HepG2 (cell line): ENCODE results near the gene TMEM214. TPM values are rescaled to one million over a fixed set of nuclear protein-coding genes. Genes with fewer than 3 reads are reported as not detected.

Experiments used
- ATAC-seq: fragments of 200-7000 bp; cut with Tn5 transposase; 3 replicates; pipeline ENCODE4 v1.9.1; 2020; ENCODE audit warnings: mild to moderate bottlenecking, moderate library complexity
- BruUV-seq: library from RNA; stranded (reverse); fragments of 400-500 nt; replicated peaks from 2 replicates; lab custom pipeline; 2021; lab: Mats Ljungman, UMichigan
- CTCF ChIA-PET: fragments of 300-600 bp; formaldehyde crosslinking; extraction: SDS; loops from one replicate; lab custom pipeline; 2021; ENCODE audit warnings: low total read pairs, inconsistent platforms, low intra/inter-chr PET ratio; lab: Yijun Ruan, JAX
- POLR2A ChIA-PET: fragments of 350-600 bp; sonication (Branson Sonifier 250); formaldehyde crosslinking; loops from one replicate; lab custom pipeline; 2020; ENCODE audit warnings: antibody characterized with exemption, inconsistent platforms; lab: Yijun Ruan, JAX
- DNase-seq: peaks from one replicate; pipeline ENCODE4 v3.0.0-alpha.2; 2015; ENCODE audit warnings: low spot score
- FAIRE-seq: peaks from 3 replicates; lab custom pipeline; 2011; peaks lifted over from hg19 to GRCh38; lab: Jason Lieb, UNC
- H2AFZ ChIP-seq: one replicate; pipeline ENCODE4 v1.6.1; 2011; ENCODE audit warnings: low read length, inconsistent platforms
- H3K27ac ChIP-seq: fragments of 300-600 bp; 3 replicates; pipeline ENCODE4 v1.8.0; 2011; ENCODE audit warnings: mixed run types, mild to moderate bottlenecking, mixed read lengths, low read length, inconsistent platforms; ENCODE audit not compliant: insufficient read depth; ENCODE audit errors: extremely low read length
- H3K27me3 ChIP-seq, 2 experiments: fragments of 200-600 bp in 1 of 2; 2 replicates in 1 of 2; 3 replicates in 1 of 2; pipeline versions ENCODE4 v1.6.0 to v1.8.0; 2011; ENCODE audit warnings: low read length in 2 of 2, mild to moderate bottlenecking in 2 of 2, moderate library complexity in 2 of 2, inconsistent platforms in 1 of 2; ENCODE audit not compliant: insufficient read depth in 2 of 2, control insufficient read depth in 1 of 2
- H3K36me3 ChIP-seq, 2 experiments: fragments of 200-600 bp in 1 of 2; replicated peaks in 1 of 2; 2 replicates in 1 of 2; 3 replicates in 1 of 2; pipeline versions ENCODE4 v1.5.1 to v1.8.0; 2011; ENCODE audit warnings: low read length in 2 of 2, inconsistent platforms in 1 of 2; ENCODE audit not compliant: insufficient read depth in 2 of 2, control insufficient read depth in 1 of 2
- H3K4me1 ChIP-seq: 2 replicates; pipeline ENCODE4 v1.5.1; 2012; ENCODE audit warnings: low read length, inconsistent platforms; ENCODE audit not compliant: insufficient read depth
- H3K4me2 ChIP-seq: 2 replicates; pipeline ENCODE4 v1.6.0; 2011; ENCODE audit warnings: low read depth, low read length, inconsistent platforms
- H3K4me3 ChIP-seq, 3 experiments: fragments of 200-600 bp in 1 of 3; sonication (generic), shearing (Covaris generic) in 1 of 3; replicated peaks in 1 of 3; 2 replicates each; pipeline ENCODE4 v1.5.1; 2011 to 2016; ENCODE audit warnings: low read length in 3 of 3, inconsistent platforms in 2 of 3, low read depth in 2 of 3, mild to moderate bottlenecking in 2 of 3, control low read depth in 1 of 3, mixed read lengths in 1 of 3; ENCODE audit not compliant: insufficient read depth in 1 of 3
- H3K79me2 ChIP-seq: one replicate; pipeline ENCODE4 v1.6.1; 2011; ENCODE audit warnings: low read length, inconsistent platforms; ENCODE audit not compliant: insufficient read depth
- H3K9ac ChIP-seq: 2 replicates; pipeline ENCODE4 v1.6.0; 2011; ENCODE audit warnings: mild to moderate bottlenecking, low read depth, low read length, inconsistent platforms; ENCODE audit not compliant: insufficient read depth
- H3K9me3 ChIP-seq: 2 replicates; pipeline ENCODE4 v1.5.1; 2012; ENCODE audit warnings: mild to moderate bottlenecking, low read length
- H4K20me1 ChIP-seq: 2 replicates; pipeline ENCODE4 v1.6.0; 2011; ENCODE audit warnings: inconsistent platforms, mild to moderate bottlenecking, low read length, moderate library complexity; ENCODE audit not compliant: insufficient read depth
- GTF2F1 ChIP-seq: fragments of 150-350 bp; IDR thresholded peaks from 2 replicates; pipeline ENCODE4 v1.6.1; 2014; ENCODE audit warnings: low read length
- NR1H2 ChIP-seq: sonication (generic); formaldehyde crosslinking; IDR thresholded peaks from 2 replicates; pipeline ENCODE4 v1.8.1; 2022; ENCODE audit warnings: low read depth, missing genetic modification reagents, borderline replicate concordance
- ZNF615 ChIP-seq: sonication (generic); formaldehyde crosslinking; IDR thresholded peaks from 2 replicates; pipeline ENCODE4 v1.5.0; 2020; ENCODE audit warnings: mild to moderate bottlenecking, missing genetic modification reagents, borderline replicate concordance
- WGBS: methylation state at CpG from one replicate; pipeline ENCODE4 v1.1.6; 2017; ENCODE audit warnings: low lambda C conversion rate; 5-methylcytosine and 5-hydroxymethylcytosine counted together
- in situ Hi-C: cut with HindIII; loops from 2 replicates; pipeline ENCODE4 v1.10.0; 2017; ENCODE audit warnings: low pct_unique_long_range_greater_than_20kb; ENCODE audit not compliant: extremely low pct_ligation_motif_present
- intact Hi-C: fragments of 100-400 bp; cut with micrococcal nuclease; formaldehyde crosslinking; loops from one replicate; pipeline ENCODE4 v1.10.0; 2022; ENCODE audit not compliant: unreplicated experiment
- polyA plus RNA-seq, 8 experiments: library from polyadenylated mRNA; depleted of rRNA in 3 of 8; stranded (reverse) in 7 of 8; unstranded in 1 of 8; fragments of >200 nt; fragmentation: Illumina TruSeq in 4 of 8; extraction: Trizol in 4 of 8; gene quantifications; 2 replicates each; pipeline versions ENCODE4 v1.2.1 to v1.2.3, GENCODE V29; 2011 to 2016; ENCODE audit warnings: low read depth in 4 of 8, missing spikeins in 1 of 8, mixed read lengths in 1 of 8; ENCODE audit not compliant: insufficient read depth in 1 of 8
- total RNA-seq, 5 experiments: library from RNA; depleted of rRNA; stranded (reverse); fragments of >200 nt; fragmentation: Illumina TruSeq; extraction: Trizol; gene quantifications; 2 replicates each; pipeline ENCODE4 v1.2.3, GENCODE V29; 2016; ENCODE audit warnings: low read depth in 1 of 5
- TF ChIP-seq, protein P1 (sequence below): sonication (generic); formaldehyde crosslinking; IDR thresholded peaks from 2 replicates; pipeline ENCODE4 v1.5.0; 2020; ENCODE audit warnings: missing genetic modification reagents
- TF ChIP-seq, protein P2 (sequence below): IDR thresholded peaks from 2 replicates; pipeline ENCODE4 v1.6.1; 2016; ENCODE audit warnings: missing genetic modification reagents, missing compliant biosample characterization
- TF ChIP-seq, protein P3 (sequence below): conservative IDR thresholded peaks from 2 replicates; pipeline ENCODE4 v1.6.1; 2018; ENCODE audit warnings: missing genetic modification reagents
- TF ChIP-seq, protein P4 (sequence below): sonication (generic); formaldehyde crosslinking; IDR thresholded peaks from 2 replicates; pipeline ENCODE4 v1.5.1; 2020; ENCODE audit warnings: missing genetic modification reagents, mild to moderate bottlenecking, borderline replicate concordance
- TF ChIP-seq, protein P5 (sequence below): sonication (generic); formaldehyde crosslinking; IDR thresholded peaks from 2 replicates; pipeline ENCODE4 v1.5.1; 2020; ENCODE audit warnings: mild to moderate bottlenecking, moderate library complexity, missing genetic modification reagents
- TF ChIP-seq, protein P6 (sequence below): sonication (generic); formaldehyde crosslinking; IDR thresholded peaks from 2 replicates; pipeline ENCODE4 v1.4.0; 2020; ENCODE audit warnings: missing genetic modification reagents
- TF ChIP-seq, protein P7 (sequence below): sonication (generic); formaldehyde crosslinking; IDR thresholded peaks from 2 replicates; pipeline ENCODE4; 2020; ENCODE audit warnings: missing genetic modification reagents, mild to moderate bottlenecking, borderline replicate concordance

The TMEM214 gene
- total and polyA plus RNA-seq, 2 of the 13 experiments (the other 11 are each of a cell fraction or from before 2014, with no cell fraction given), result 58.3 to 132 TPM

DNA sequence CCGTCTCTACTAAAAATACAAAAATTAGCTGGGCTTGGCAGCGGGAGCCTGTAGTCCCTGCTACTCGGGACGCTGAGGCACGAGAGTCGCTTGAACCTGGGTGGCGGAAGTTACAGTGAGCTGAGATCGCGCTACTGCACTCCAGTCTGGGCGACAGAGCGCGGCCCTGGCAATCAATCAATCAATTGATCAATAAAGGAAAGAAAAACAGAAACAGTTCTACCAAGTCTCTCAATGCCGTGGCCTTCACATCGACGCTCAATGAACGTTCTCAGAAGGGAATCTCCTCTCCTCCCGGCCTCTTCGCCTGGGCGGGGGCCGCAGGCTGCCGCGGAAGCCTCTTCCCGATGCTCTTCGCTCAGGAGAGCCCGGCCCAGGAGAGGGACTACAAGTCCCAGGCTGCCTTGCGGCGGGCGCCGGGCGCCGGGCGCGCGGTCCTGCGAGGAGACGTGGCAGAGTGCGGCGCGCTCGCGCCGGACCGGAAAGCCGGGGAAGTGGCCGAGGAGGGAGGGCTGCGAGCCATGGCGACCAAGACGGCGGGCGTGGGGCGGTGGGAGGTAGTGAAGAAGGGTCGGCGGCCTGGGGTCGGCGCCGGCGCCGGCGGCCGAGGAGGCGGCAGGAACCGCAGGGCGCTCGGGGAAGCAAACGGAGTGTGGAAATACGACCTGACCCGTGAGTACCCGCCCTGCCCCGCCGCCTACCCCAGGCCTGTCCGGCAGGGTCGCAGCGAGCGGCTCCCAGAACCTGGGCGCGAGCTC is at the start of gene TMEM214 (continued):
- TF ChIP-seq NR1H2, result 0 out of 2 replicates have a peak, but pooled peaks have one; percentile 60
- TF ChIP-seq, protein P1, sequence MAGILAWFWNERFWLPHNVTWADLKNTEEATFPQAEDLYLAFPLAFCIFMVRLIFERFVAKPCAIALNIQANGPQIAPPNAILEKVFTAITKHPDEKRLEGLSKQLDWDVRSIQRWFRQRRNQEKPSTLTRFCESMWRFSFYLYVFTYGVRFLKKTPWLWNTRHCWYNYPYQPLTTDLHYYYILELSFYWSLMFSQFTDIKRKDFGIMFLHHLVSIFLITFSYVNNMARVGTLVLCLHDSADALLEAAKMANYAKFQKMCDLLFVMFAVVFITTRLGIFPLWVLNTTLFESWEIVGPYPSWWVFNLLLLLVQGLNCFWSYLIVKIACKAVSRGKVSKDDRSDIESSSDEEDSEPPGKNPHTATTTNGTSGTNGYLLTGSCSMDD (CRISPR knock-in tag), result no peak
- no peak for TF ChIP-seq ZNF615
- TF ChIP-seq, protein P2, sequence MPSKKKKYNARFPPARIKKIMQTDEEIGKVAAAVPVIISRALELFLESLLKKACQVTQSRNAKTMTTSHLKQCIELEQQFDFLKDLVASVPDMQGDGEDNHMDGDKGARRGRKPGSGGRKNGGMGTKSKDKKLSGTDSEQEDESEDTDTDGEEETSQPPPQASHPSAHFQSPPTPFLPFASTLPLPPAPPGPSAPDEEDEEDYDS (CRISPR knock-in tag), result peak; percentile 67
- TF ChIP-seq, all 625 proteins: peak for 326

DNA sequence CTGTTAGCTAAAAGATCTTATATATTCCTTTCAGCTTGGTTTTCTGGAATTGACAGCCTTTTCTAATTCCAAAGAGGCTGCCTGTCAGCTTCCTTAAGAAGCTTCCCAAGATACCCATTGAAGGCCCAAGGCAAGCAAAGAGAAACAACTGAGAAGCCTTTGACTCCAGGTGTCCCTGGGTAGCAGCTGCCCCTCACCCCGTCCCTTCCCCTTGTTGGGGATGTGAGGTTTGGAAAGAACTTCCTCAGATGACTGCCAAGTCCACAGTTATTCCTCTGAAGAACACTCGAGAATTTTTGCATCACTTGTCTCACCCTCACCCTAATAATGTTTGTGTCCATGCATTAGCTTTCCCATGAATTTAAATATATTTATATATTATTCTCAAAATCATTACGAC is 49.0 kb upstream of the TMEM214 start:
- in situ Hi-C loops, result no loop called here
- Histone ChIP-seq H3K27ac (no peak overlapping the region), H3K36me3 (no peaks in the 10 kb centered on the region), H4K20me1 (no peaks in the 10 kb centered on the region), H3K9me3 (no peaks in the 10 kb centered on the region), H3K4me1 (peaks cover 14% of the 10 kb centered on the region), H3K27me3 (peaks cover 0 to 4% of the 10 kb centered on the region in 2 experiments; a peak in 1 of 5 replicates), H3K9ac (no peak overlapping the region), H3K79me2 (no peaks in the 10 kb centered on the region), H3K4me2 (no peak overlapping the region), H3K4me3 (no peak overlapping the region), H2AFZ (no peak overlapping the region)
- intact Hi-C loops, result no loop called here
- 4% methylated on average over 3 of the region's 3 CpGs for WGBS
- FAIRE-seq (no peak), DNase-seq (no peak), ATAC-seq (no peak)
- CTCF ChIA-PET, result no interaction called here
- POLR2A ChIA-PET, result no interaction called here
- no TSS peak for BruUV-seq
- TF ChIP-seq, protein P3, sequence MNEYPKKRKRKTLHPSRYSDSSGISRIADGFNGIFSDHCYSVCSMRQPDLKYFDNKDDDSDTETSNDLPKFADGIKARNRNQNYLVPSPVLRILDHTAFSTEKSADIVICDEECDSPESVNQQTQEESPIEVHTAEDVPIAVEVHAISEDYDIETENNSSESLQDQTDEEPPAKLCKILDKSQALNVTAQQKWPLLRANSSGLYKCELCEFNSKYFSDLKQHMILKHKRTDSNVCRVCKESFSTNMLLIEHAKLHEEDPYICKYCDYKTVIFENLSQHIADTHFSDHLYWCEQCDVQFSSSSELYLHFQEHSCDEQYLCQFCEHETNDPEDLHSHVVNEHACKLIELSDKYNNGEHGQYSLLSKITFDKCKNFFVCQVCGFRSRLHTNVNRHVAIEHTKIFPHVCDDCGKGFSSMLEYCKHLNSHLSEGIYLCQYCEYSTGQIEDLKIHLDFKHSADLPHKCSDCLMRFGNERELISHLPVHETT (CRISPR knock-in tag), result no peak
- TF ChIP-seq, protein P4, sequence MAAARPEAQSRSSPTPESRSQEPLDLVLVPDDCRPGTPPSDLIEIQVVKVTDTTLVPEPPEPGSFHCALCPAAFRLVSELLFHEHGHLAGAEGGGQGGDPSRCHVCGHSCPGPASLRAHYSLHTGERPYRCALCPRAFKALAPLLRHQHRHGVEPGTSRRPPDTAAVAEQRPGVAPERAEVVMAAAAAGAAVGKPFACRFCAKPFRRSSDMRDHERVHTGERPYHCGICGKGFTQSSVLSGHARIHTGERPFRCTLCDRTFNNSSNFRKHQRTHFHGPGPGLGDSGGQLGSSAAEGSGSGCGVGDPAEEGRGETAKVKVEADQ, result no peak
- no peak for TF ChIP-seq GTF2F1
- TF ChIP-seq, protein P5, sequence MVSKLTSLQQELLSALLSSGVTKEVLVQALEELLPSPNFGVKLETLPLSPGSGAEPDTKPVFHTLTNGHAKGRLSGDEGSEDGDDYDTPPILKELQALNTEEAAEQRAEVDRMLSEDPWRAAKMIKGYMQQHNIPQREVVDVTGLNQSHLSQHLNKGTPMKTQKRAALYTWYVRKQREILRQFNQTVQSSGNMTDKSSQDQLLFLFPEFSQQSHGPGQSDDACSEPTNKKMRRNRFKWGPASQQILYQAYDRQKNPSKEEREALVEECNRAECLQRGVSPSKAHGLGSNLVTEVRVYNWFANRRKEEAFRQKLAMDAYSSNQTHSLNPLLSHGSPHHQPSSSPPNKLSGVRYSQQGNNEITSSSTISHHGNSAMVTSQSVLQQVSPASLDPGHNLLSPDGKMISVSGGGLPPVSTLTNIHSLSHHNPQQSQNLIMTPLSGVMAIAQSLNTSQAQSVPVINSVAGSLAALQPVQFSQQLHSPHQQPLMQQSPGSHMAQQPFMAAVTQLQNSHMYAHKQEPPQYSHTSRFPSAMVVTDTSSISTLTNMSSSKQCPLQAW, result no peak
- TF ChIP-seq, protein P6, sequence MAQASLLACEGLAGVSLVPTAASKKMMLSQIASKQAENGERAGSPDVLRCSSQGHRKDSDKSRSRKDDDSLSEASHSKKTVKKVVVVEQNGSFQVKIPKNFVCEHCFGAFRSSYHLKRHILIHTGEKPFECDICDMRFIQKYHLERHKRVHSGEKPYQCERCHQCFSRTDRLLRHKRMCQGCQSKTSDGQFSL (CRISPR knock-in tag), result no peak
- TF ChIP-seq, protein P7, sequence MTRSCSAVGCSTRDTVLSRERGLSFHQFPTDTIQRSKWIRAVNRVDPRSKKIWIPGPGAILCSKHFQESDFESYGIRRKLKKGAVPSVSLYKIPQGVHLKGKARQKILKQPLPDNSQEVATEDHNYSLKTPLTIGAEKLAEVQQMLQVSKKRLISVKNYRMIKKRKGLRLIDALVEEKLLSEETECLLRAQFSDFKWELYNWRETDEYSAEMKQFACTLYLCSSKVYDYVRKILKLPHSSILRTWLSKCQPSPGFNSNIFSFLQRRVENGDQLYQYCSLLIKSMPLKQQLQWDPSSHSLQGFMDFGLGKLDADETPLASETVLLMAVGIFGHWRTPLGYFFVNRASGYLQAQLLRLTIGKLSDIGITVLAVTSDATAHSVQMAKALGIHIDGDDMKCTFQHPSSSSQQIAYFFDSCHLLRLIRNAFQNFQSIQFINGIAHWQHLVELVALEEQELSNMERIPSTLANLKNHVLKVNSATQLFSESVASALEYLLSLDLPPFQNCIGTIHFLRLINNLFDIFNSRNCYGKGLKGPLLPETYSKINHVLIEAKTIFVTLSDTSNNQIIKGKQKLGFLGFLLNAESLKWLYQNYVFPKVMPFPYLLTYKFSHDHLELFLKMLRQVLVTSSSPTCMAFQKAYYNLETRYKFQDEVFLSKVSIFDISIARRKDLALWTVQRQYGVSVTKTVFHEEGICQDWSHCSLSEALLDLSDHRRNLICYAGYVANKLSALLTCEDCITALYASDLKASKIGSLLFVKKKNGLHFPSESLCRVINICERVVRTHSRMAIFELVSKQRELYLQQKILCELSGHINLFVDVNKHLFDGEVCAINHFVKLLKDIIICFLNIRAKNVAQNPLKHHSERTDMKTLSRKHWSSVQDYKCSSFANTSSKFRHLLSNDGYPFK, result no peak
